ENCODE data around the gene HSDL1.

Gene HSDL1

DNA sequence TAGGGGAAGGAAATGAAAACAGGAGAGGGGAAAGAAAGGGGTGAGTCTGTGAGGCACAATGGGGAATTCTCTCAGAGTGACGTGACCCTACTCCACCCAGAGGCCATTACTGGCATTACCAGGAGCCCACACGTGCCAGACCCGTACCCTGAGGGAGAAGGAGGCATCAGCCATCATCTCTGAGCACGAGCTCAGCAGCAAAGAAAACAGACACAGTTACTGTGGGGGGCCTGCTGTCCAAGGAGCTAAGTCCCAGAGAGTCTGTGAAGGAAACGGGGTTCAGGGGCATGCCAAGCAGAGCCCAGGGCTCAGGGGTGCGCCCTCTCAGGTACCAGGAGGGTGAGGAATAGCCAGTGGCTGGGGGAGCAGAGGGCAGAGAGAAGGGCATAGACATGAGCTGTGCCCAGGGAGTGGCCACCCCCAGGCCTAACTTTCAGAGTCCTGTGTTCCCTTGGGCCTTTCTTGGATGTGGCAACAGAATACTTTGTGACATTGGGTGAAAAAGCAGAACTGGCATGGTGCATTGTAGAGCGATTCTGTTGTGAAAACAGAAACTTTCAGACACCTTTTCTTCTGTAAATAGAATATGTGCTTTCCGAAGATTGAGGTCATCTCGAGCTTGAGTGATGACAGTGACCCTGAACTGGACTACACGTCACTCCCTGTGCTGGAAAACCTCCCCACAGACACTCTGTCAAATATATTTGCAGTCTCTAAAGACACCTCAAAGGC lies 30.5 kb upstream of the HSDL1 start:
- DNase-seq = peak; percentile 43

DNA sequence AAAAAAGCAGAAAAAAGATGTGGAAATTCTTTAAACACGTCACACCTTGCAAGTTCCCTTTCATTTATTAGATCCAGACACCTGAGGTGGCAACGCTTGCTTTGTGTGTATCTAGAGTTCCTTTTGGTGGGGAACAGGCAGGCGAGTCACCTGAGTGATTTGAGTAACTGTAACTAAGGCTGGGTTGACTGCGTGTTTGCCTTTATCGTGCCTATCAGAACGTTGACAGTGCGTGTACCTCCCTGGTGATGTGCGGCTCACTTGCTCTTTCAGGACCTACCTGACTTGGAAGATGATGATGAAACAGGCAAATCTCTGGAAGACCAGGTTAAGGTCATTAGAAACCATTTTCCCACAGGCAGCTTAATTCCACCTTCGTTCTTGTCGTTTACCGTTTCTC lies 29.4 kb upstream of the HSDL1 start:
- DNase-seq = no peak

DNA sequence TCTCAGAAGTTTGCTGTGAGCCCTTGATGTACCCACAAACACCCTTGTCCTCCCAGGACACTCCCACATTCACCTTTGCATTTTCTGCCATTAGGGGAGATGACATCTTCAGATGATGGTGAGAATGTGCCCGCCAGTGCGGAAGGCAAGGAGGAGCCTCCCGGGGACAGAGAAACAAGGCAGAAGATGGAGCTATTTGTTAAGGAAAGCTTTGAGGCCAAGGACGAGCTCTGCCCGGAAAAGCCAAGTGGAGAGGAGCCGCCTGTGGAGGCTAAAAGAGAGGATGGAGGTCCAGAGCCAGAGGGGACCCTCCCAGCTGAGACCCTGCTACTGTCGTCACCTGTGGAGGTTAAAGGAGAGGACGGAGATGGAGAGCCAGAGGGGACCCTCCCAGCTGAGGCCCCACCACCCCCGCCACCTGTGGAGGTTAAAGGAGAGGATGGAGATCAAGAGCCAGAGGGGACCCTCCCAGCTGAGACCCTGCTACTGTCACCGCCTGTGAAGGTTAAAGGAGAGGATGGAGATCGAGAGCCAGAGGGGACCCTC lies 24.9 kb upstream of the HSDL1 start:
- DNase-seq = no peak

DNA sequence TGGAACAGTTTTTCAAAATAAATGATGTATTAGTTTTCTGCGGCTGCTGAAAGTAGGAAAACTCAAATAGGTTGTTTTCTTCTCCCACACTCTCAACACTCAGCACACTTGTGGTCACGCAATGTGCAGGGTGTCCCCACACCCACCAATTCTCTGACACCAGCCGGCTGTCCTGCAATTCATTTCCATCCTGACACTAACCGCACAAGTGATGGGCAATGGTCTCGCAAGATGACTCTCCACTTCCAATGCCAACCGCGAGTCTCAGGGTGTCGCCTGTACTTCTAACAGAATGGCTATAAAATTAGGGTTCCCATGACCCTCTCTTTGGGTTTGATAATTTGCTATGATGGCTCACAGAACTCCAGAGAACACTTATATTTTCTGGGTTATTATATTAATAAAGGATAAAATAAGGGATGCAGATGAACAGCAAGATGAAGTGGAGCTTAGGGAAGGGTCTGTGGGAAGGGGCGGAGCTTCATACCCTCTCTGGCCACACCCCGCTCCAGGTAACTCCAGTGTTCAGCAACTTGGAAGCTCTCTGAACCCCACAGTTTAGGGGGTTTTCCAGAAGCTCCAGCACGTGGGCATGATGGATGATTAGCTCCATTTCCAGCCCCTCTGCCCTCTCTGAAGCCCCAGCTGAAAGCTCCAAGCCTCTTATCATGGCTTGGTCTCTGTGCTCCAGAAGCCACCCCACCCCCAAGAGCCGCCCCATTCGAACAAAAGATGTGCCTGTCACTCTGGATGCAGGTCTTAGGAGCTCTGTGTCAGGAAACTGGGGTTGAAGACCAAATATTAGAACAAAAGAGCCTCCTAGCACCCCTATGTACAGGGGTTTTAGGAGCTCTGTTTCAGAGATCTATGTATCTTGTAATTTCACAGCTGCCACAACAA lies 22.1 kb upstream of the HSDL1 start:
- DNase-seq = no peak

DNA sequence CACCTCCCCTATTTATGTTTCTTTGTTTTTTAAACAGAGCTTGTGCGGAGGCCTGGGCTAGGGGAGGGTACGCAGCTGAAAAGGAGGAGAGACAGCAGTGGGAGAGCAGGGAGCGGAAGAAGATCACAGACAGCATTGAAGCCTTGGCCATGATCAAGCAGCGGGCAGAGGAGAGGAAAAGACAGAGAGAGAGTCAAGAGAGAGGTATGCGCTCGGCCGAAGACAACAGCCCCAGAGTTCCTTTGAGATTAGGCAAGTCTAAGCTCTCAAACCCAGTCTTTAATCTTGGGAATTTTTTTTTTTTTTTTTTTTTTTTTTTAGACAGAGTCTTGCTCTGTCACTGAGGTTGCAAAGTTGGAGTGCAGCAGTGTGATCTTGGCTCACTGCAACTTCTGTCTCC lies 20.8 kb upstream of the HSDL1 start:
- DNase-seq = no peak

DNA sequence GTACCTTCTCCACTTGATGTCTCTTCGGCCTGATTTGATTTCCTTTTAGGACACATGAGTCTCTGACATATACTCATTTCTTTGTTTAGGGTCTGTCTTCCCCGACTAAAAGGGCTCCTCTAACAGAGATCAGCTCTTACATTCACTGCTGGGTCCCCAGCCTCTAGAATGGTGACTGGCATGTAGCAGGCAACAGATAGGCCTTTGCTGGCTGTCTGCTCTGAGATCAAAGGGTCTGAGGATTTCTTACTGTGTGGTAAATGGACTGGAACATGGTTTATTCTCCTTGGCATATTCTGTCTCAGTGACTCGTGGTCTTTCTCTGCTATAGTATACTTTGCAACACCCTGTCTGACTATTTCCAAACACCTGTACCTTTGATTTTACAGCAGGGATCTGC lies 16.8 kb upstream of the HSDL1 start:
- DNase-seq = no peak

DNA sequence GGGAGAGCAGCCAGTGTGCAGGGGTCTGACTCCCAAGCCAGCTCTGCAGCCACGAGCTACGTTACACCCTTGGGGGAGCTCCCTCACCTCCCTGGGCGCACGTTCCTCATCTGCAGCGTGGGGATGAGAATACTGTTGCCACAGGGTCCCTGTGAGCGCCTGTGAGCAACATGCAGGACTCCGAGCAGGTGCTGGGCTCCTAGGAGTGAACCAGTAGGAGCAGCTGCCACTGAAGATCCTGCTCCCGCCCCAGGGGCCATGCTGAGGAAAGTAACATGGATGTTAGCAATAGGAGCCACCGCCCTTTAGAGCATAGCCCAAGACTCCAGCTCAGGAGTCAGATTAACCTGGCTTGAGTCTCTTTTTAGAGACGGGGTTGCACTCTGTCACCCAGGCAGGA lies 16.1 kb upstream of the HSDL1 start:
- DNase-seq = no peak

DNA sequence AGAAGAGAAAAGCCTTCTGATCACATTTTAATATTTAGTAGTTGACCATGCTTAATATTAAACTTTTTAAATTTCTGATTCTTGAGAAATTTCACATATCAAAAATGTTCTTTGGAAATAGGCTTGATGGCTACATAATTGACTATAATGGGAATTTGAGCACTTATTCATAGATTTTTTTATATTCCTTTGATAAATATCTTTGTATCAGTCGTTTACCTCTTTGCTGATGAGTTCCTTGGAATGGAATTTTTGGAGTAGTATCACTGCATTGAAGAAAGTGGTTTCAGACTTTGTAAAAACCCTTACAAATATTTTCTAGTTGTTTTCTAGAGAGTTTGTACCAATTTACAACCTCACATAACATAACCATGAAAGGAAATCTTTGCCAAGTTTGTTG lies 14.8 kb upstream of the HSDL1 start:
- no peak for DNase-seq

DNA sequence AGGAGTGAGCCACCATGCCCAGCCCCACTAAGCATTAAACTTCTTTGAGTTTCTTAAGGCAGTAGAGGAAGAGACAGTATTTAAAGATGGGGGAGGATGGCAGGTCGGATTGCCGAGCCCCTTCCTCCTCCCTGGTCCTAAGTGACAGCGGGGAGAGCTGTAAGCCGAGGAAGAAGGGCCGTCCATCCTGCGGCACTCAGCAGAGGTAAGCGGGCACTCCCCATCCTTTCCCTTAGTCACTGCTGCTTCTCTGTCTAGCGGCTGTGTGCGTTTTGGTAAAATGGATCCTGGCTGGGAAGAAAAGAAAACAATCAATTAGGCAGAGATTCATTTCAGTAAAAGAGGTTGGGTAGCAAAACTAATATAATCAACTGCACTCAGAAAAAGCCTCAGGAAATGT lies 14.0 kb upstream of the HSDL1 start:
- no peak for DNase-seq

DNA sequence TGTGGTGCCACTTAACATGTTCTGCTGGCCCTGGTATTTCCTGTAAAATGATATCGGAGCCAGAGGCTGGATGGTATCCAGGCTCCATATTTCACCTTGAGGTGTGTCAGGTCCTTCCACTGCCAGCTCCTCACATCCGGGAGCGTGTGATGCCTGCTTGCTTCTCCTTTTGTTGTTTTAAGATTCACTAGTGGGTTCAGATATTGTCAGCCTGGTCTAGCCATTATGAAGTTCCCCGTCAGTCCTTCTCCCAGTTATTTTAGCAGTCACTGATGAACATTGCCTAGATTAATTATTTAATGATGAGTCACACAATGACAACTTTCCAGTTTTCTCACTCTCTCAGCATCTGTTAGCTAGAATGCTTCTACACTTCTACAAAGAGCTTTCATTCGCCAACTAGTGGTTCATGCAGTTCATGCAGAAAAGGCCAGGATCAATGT lies 11.4 kb upstream of the HSDL1 start:
- no peak for DNase-seq

DNA sequence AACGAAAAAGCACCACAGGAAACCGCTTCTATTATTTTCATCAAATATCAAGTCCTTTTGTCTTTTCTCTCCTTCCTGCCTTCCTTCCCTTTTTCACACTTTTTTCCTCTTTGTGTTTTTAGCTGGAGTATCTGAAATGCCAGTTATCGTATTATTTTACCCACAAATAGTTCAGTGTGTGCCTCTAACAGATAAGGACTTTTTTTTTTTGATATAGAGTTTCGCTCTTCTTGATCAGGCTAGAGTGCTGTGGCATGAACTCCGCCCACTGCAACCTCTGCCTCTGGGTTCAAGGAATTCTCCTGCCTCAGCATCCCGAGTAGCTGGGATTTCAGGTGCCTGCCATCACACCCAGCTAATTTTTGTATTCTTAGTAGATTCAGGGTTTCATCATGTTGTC lies 10.8 kb upstream of the HSDL1 start:
- DNase-seq = no peak

DNA sequence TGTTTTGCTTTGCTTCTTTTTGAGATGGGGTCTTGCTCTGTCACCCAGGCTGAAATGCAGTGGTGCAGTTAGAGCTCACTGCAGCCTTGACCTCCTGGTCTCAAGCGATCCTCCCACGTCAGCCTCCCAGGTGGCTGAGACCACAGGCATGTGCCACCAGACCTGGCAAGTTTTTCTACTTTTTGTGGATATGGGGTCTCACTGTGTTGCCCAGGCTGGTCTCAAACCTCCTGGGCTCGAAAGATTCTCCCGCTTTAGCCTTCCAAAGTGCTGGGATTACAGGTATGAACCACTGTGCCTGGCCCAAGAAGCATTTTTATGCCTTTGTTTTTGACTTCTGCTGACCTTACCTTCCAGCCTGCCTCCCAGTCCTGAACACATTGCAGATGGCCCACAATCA lies 10.2 kb upstream of the HSDL1 start:
- DNase-seq = no peak

DNA sequence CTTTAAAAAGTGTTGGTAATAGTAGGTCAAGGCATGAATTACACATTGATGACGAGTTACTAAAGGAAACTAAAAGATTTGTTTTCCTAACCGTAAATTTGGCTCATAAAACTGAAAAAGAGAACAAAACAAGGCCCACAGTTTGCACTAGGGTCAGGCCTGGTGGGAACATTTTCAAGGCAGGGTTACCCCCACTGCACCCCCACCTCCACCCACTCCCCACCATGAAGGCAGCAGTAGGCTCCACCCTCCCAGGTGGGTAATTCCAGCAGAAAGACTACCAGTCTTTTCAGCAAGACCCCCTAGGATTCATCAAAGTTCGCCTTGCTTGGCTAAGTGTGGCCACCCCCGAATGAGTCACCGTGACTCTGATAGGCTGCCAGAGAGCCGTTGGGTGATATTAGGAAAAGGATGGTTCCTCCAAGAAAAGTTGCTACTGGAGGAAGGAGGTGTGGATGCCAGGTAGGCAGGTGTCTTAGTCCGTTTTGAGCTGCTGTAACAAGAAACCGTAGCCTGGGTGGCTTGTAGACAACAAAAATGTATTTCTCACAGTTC lies 8.8 kb upstream of the HSDL1 start:
- no peak for DNase-seq

DNA sequence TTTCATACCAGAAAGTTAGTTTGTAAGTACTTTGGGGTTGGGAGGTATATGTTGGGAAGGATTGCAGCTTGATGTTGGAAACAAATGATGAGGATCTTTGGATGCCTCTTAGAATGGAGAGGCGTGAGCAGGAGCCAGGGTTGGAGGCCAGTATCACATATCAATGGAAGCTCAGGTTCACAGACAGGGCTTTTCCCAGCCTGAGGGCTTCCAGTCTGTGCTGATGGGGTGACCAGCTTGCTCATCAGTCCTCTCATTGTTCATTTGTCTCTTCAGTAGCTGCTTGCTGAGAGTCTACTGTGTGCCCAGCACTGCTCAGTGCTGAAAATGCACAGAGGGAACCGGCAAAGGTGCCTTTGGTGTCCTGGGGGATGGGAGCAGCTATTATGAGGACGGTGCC lies 5.9 kb upstream of the HSDL1 start:
- DNase-seq = no peak

DNA sequence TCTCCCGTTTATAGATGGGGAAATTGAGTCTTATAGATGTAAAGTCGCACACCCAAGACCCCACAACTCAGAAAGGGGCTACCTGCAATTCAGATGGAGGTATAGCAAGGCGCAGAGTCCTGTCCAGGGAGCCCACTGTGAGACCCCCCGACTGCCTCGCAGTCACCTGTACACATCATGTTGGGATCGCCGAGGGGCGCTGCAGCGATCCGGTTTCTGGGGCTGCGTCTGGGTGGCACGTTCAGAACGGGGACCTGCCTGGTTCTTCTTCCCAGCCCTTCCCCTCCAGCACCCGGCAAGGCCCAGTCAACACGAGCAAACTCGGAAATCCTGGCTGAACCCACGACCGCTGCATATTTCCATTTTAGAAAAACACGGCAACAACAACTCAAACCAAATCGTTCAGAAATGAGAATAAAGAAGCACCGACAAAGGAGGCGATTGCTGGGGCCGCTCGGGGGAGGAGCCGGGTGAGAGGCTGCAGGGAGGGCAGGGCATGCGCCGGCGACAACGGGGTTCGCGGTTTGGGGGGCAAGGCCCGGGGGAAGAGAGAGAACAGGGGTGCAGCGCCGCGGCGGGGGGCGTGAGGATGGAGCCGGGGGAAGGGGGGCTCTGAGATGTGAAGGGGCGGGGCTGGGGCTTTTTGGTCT lies 643 bp downstream of the HSDL1 start:
- peak; percentile 36 for DNase-seq

DNA sequence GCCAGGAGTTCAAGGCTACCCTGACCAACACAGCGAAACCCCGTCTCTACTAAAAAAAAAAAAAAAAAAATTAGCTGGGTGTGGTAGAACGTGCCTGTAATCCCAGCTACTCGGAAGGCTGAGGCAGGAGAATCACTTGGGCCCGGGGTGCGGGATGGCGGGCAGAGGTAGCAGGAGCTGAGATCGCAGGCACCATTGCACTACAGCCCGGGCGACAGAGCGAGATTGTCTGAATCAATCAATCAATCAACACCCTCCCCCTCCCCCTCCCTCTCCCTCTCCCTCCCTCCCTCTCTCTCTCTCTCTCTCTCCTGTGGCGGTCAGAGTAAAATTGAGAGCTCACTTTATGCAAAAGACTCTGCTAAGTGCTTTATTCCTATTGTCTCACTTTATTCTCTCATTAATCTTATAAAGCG lies 1.2 kb downstream of the HSDL1 start:
- no peak for DNase-seq

DNA sequence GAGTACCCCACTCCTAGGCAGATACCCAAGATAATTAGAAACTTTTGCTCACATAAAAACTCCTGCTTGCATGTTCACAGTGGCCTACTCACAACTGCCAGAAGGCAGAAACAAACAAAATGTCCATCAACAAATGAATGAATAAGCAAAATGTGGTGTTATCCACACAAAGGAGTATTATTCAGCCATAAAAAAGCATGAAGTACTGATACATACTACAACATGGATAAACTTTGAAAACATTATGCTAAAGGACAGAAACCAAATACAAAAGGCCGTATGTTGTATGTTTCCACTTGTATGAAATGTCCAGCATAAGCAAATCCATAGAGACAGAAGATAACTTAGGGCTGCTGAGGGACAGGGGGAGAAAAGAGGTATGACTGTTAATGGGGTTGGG lies 1.9 kb downstream of the HSDL1 start:
- DNase-seq = no peak

DNA sequence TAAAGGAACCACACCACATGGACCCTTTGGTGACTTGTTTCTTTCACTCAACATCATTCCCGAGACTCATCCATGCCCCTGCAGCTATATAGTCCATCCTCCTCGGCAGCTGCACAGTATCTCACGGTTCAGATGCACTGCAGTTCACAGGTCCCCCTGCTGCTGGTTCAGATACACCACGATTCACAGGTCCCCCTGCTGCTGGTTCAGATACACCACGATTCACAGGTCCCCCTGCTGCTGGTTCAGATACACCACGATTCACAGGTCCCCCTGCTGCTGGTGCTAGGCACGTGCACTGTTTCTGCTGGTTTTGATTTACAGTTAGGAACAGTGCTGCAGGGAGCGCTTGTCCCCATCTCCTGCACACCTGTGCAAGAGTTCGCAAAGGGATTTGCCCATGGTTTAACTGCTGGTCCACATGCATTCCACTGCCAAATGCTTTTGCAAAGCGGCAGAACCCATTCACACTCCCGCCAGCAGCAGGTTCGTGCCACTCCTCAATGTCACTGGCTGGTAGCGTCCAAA lies 3.8 kb downstream of the HSDL1 start:
- no peak for DNase-seq

DNA sequence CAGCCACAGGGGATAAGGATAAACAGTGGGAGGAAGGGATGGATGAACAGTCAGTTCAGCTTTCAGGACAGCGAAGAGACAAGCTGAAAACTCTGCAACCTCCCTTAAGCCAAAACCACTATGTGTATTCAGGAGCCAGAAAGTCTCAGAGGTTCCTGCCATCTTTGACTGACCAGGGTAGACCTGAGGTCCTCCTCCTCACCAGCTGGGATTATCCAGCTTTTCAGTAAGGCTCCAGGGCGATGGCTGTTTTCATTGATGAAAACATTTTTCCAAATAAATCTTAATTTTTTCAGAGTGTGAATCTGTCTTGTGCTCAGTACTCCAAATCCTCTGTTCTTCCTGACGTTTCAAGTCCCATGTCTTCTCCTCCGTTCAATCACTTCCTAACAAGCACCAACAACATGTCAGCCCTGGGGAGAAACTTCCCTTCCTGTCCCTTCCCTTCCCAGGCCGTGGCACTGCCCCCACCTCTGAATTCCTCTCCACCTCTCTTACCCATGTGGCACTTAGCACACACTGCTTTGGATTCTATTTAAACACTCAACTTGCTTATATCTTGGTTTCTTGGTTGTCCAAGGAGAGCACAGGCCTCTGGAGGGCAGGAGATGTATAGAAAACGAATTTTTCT lies 5.2 kb downstream of the HSDL1 start:
- no peak for DNase-seq

DNA sequence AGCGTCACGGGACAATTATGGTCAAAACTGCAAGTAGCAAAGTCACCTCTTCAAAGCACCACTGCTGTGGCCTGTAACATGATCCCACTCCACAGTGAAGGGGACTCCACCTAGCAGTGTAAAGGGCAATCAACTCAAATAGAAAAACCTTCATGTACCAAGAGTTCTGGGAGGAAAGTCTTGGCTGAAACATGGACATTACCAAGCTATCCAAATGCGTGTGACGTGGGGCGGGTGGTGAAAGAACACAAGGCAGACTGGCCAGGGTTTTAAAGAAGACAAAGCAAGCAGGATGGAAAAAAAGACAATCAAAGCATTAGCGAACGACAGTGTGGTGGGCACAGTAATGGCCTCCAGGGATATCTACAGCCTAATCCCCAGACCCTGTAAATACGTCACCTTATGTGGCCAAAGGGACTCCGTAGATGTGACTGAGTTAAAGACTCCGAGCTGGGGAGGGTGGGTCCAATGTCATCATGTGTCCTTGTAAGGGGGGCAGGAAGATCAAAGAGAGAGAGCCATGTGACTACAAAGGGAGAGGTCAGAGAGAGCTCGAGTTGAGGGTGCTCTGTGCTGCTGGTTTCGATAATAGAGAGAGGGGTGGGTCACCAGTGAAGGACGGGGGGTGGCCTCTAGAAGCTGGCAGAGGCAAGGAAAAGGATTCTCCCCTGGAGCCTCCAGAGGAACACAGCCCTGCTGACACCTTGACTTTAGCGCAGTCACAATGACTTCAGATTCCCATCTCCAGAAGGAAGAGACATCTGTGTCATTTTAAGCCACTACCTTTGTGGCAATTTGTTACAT lies 6.0 kb downstream of the HSDL1 start:
- no peak for DNase-seq

DNA sequence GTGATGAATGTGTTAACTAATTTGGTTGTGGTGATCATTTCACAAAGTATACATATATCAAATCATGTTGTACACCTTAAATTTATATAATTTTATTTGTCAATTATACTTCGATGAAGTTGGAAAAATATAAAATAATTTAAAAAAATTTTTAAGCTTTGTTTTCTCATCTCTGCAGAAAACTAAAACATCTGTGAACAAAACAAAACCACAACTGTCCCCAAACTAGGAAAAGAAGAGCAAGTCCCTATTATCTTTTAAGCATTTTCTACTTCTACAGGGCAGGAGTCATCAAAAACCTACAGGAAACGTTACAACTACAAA lies 6.5 kb downstream of the HSDL1 start:
- no peak for DNase-seq
